Fibroblast of skin of abdomen (primary cell): ENCODE measurements around the gene ZFYVE19. TPM values are rescaled to one million over a fixed set of nuclear protein-coding genes. Genes with fewer than 3 reads are reported as not detected.
A peak's percentile ranks its signal among the peaks of the same experiment; 100 is the strongest.

Experiments used
- DNase-seq: peaks from one replicate; pipeline ENCODE4 v3.0.0-alpha.2; 2013
- polyA plus RNA-seq, 2 experiments: library from polyadenylated mRNA; unstranded; fragments of 120-200 nt; gene quantifications; one replicate each; pipeline ENCODE4 v1.2.1, GENCODE V29; 2013; ENCODE audit not compliant: insufficient read length in 2 of 2

ZFYVE19 gene
- polyA plus RNA-seq (2013, experiment 1 of 2; ENCODE audit: insufficient read length) = 21.8 TPM
- 21.6 TPM for polyA plus RNA-seq (2013, experiment 2 of 2; ENCODE audit: insufficient read length)

- peak; percentile 97 for DNase-seq
Measured at GRCh38 chr15:40807028-40807887, at the start of gene ZFYVE19, which contains the start of gene DNAJC17. ZFYVE19 (plus strand) TSS chr15:40807089; CDS start chr15:40807590, 501 bp downstream. DNAJC17 (minus strand) TSS chr15:40807473; CDS start chr15:40807446, 27 bp downstream.

- DNase-seq = no peak
Measured at GRCh38 chr15:40759961-40760360, 46.9 kb upstream of the ZFYVE19 start.

- peak; percentile 65 for DNase-seq
Measured at GRCh38 chr15:40762919-40763800, 43.7 kb upstream of the ZFYVE19 start.

GRCh38 chr15:40763801-40764628 is 42.9 kb upstream of the ZFYVE19 start, which contains the start of gene GCHFR:
GCHFR (plus strand) TSS chr15:40764068; CDS start chr15:40764181, 113 bp downstream.
- peak; percentile 48 for DNase-seq

- no peak for DNase-seq
Measured at GRCh38 chr15:40764629-40765103, 42.2 kb upstream of the ZFYVE19 start.

- DNase-seq = peak; percentile 21
Measured at GRCh38 chr15:40766194-40766815, 40.6 kb upstream of the ZFYVE19 start.

- no peak for DNase-seq
Measured at GRCh38 chr15:40766906-40767837, 39.7 kb upstream of the ZFYVE19 start.

GRCh38 chr15:40767838-40768500 is 38.9 kb upstream of the ZFYVE19 start:
- no peak for DNase-seq

- DNase-seq = no peak
Measured at GRCh38 chr15:40768521-40769273, 38.2 kb upstream of the ZFYVE19 start.

- DNase-seq = no peak
Measured at GRCh38 chr15:40769274-40770146, 37.4 kb upstream of the ZFYVE19 start, which contains the start of gene C15orf62. C15orf62 (plus strand) TSS chr15:40769980; CDS start chr15:40770496, 516 bp downstream.

GRCh38 chr15:40770147-40770721 is 36.7 kb upstream of the ZFYVE19 start:
- DNase-seq = no peak

GRCh38 chr15:40771242-40771641 is 35.6 kb upstream of the ZFYVE19 start:
- no peak for DNase-seq

GRCh38 chr15:40772014-40772413 is 34.9 kb upstream of the ZFYVE19 start:
- no peak for DNase-seq

- no peak for DNase-seq
Measured at GRCh38 chr15:40773496-40773895, 33.4 kb upstream of the ZFYVE19 start.

- no peak for DNase-seq
Measured at GRCh38 chr15:40773902-40774301, 33.0 kb upstream of the ZFYVE19 start.

GRCh38 chr15:40775007-40775406 is 31.9 kb upstream of the ZFYVE19 start:
- no peak for DNase-seq
